ENCODE results near the gene SLMAP. TPM values are rescaled to one million over a fixed set of nuclear protein-coding genes. Genes with fewer than 3 reads are reported as not detected.
A peak's percentile ranks its signal among the peaks of the same experiment; 100 is the strongest.

SLMAP gene
- total and polyA plus RNA-seq, 2 of the 13 experiments (the other 11 are each of a cell fraction or from before 2014, with no cell fraction given): 24.0 to 48.3 TPM

- TF ChIP-seq, protein P1, sequence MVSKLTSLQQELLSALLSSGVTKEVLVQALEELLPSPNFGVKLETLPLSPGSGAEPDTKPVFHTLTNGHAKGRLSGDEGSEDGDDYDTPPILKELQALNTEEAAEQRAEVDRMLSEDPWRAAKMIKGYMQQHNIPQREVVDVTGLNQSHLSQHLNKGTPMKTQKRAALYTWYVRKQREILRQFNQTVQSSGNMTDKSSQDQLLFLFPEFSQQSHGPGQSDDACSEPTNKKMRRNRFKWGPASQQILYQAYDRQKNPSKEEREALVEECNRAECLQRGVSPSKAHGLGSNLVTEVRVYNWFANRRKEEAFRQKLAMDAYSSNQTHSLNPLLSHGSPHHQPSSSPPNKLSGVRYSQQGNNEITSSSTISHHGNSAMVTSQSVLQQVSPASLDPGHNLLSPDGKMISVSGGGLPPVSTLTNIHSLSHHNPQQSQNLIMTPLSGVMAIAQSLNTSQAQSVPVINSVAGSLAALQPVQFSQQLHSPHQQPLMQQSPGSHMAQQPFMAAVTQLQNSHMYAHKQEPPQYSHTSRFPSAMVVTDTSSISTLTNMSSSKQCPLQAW (CRISPR knock-in tag; IDR thresholded peaks at IDR 0.05): peak; percentile 99
- TF ChIP-seq HMGA1 (CRISPR knock-in tag; conservative IDR thresholded peaks at IDR 0.05) (no peak), ZNF296 (CRISPR knock-in tag; conservative IDR thresholded peaks at IDR 0.05) (no peak), SNAI1 (CRISPR knock-in tag; IDR thresholded peaks at IDR 0.05; ENCODE audit: borderline replicate concordance) (peak; percentile 85; the same call in 1 of the 2 replicates), PAX8 (CRISPR knock-in tag; IDR thresholded peaks at IDR 0.05; ENCODE audit: borderline replicate concordance) (0 out of 2 replicates have a peak, but pooled peaks have one; percentile 9), DR1 (CRISPR knock-in tag; IDR thresholded peaks at IDR 0.05) (no peak), HES4 (CRISPR knock-in tag; IDR thresholded peaks at IDR 0.05; ENCODE audit: borderline replicate concordance) (no peak), SALL2 (CRISPR knock-in tag; IDR thresholded peaks at IDR 0.05) (no peak; the same call in 1 of the 2 replicates), MYPOP (CRISPR knock-in tag; IDR thresholded peaks at IDR 0.05) (peak; percentile 60; the same call in 1 of the 2 replicates), MEIS2 (CRISPR knock-in tag; IDR thresholded peaks at IDR 0.05) (no peak), ZSCAN9 (CRISPR knock-in tag; IDR thresholded peaks at IDR 0.05; ENCODE audit: borderline replicate concordance) (peak; percentile 61; the same call in 1 of the 2 replicates), ZNF782 (CRISPR knock-in tag; IDR thresholded peaks at IDR 0.05; ENCODE audit: borderline replicate concordance) (no peak), MAZ (IDR thresholded peaks at IDR 0.05; ENCODE audit: borderline replicate concordance, low read depth, low read length) (peak; percentile 83), MAZ (CRISPR knock-in tag; IDR thresholded peaks at IDR 0.05; ENCODE audit: low read depth) (peak; percentile 47; the same call in 1 of the 2 replicates), ZBTB26 (CRISPR knock-in tag; IDR thresholded peaks at IDR 0.05; ENCODE audit: borderline replicate concordance) (peak; percentile 72), ZNF569 (CRISPR knock-in tag; IDR thresholded peaks at IDR 0.05; ENCODE audit: borderline replicate concordance) (0 out of 2 replicates have a peak, but pooled peaks have one; percentile 32), PRDM15 (CRISPR knock-in tag; IDR thresholded peaks at IDR 0.05) (no peak), TOPORS (CRISPR knock-in tag; IDR thresholded peaks at IDR 0.05) (no peak; the same call in 1 of the 2 replicates)
- TF ChIP-seq, protein P2, sequence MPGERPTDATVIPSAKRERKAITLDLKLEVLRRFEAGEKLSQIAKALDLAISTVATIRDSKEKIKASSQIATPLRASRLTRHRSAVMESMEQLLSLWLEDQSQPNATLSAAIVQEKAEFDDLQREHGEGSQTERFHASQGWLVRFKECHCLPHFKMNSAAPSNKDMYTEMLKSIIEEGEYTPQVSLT (CRISPR knock-in tag; IDR thresholded peaks at IDR 0.05; ENCODE audit: borderline replicate concordance, low read depth): no peak
- TF ChIP-seq, protein P3, sequence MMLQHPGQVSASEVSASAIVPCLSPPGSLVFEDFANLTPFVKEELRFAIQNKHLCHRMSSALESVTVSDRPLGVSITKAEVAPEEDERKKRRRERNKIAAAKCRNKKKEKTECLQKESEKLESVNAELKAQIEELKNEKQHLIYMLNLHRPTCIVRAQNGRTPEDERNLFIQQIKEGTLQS (CRISPR knock-in tag; IDR thresholded peaks at IDR 0.05): no peak
Measured at GRCh38 chr3:57755741-57756527, at the start of gene SLMAP (continued).
